SH-SY5Y (cell line): ENCODE data around the gene ZNF775.

Source experiments
- GATA2 ChIP-seq: IDR thresholded peaks from 2 replicates; pipeline ENCODE4 v1.6.1; 2011; ENCODE audit warnings: mild to moderate bottlenecking, low read depth, low read length
- GATA3 ChIP-seq: IDR thresholded peaks from 2 replicates; pipeline ENCODE4 v1.6.1; 2011; ENCODE audit warnings: low read depth, mild to moderate bottlenecking, low read length, moderate library complexity

DNA sequence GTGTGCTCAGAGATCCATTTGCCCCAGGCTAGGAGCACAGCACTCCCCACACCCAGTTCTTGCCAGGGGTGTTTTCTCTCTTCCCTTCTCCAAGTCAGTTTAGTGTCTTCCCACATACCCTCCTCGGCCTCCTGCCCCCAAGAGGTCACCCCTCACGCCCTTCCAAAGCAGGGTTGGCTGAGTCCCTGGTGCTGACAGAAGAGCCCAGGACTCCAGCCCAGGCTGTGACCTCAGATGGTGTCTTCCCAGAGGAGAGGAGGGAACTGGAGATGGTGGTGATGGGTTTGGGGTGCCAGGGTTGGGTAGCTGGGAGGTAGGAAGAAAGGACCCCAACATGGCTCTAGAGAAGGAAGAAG, 19.8 kb downstream of the ZNF775 start:
- no peak for TF ChIP-seq GATA2
- no peak for TF ChIP-seq GATA3
